Measurements from ENCODE around the gene IL4I1.

GRCh38 chr19:49887037-49887664 is 9.5 kb downstream of the IL4I1 start:
- TF ChIP-seq CTCF (IDR thresholded peaks at IDR 0.05) (no peak), POLR2A (IDR thresholded peaks at IDR 0.05) (no peak)
